Neuronal stem cell (in vitro differentiated cells): ENCODE results near the gene ARHGEF17.

ENCODE experiments used
- DNase-seq: peaks from one replicate; pipeline ENCODE4 v3.0.0-alpha.2; 2013; ENCODE audit warnings: low spot score
- H2AFZ ChIP-seq: one replicate; pipeline ENCODE4 v1.6.1; 2013; ENCODE audit warnings: mild to moderate bottlenecking, low read length, inconsistent platforms
- H2AK5ac ChIP-seq: 2 replicates; pipeline ENCODE4 v1.6.1; 2013; ENCODE audit warnings: low read depth, mild to moderate bottlenecking, inconsistent platforms, low read length, moderate library complexity, mixed read lengths
- H2BK120ac ChIP-seq: 2 replicates; pipeline ENCODE4 v1.6.1; 2013; ENCODE audit warnings: low read depth, mild to moderate bottlenecking, inconsistent platforms, low read length, moderate library complexity, mixed read lengths
- H2BK12ac ChIP-seq: one replicate; pipeline ENCODE4 v1.6.1; 2013; ENCODE audit warnings: low read length, inconsistent platforms
- H2BK15ac ChIP-seq: 2 replicates; pipeline ENCODE4 v1.6.1; 2013; ENCODE audit warnings: mild to moderate bottlenecking, low read length, inconsistent platforms, mixed read lengths
- H2BK5ac ChIP-seq: one replicate; pipeline ENCODE4 v1.6.1; 2013; ENCODE audit warnings: inconsistent platforms, mild to moderate bottlenecking, low read length, moderate library complexity
- H3K14ac ChIP-seq: one replicate; pipeline ENCODE4 v1.6.1; 2013; ENCODE audit warnings: low read length, inconsistent platforms
- H3K18ac ChIP-seq: 2 replicates; pipeline ENCODE4 v1.6.1; 2013; ENCODE audit warnings: low read length, inconsistent platforms
- H3K23ac ChIP-seq: 2 replicates; pipeline ENCODE4 v1.6.1; 2013; ENCODE audit warnings: low read depth, mild to moderate bottlenecking, mixed read lengths, low read length, inconsistent platforms; ENCODE audit not compliant: poor library complexity
- H3K27ac ChIP-seq: replicated peaks from 3 replicates; pipeline ENCODE4 v1.5.1; 2013; ENCODE audit warnings: low read length, inconsistent platforms
- H3K27me3 ChIP-seq, 3 experiments: 2 replicates each; pipeline ENCODE4 v1.6.1; 2013; ENCODE audit warnings: low read length in 3 of 3, mild to moderate bottlenecking in 2 of 3, inconsistent platforms in 1 of 3, low read depth in 1 of 3, mixed read lengths in 1 of 3, moderate library complexity in 1 of 3; ENCODE audit not compliant: control insufficient read depth in 3 of 3, insufficient read depth in 3 of 3
- H3K36me3 ChIP-seq, 2 donors: replicated peaks in 1 of 2; 2 replicates each; pipeline ENCODE4 v1.6.1; 2013; ENCODE audit warnings: low read length in 2 of 2; ENCODE audit not compliant: control insufficient read depth in 2 of 2, insufficient read depth in 2 of 2
- H3K4ac ChIP-seq: 2 replicates; pipeline ENCODE4 v1.6.1; 2013; ENCODE audit warnings: inconsistent platforms, mild to moderate bottlenecking, low read length, moderate library complexity
- H3K4me1 ChIP-seq, 2 donors: 1 replicate in 1 of 2; 2 replicates in 1 of 2; pipeline ENCODE4 v1.6.1; 2013; ENCODE audit warnings: low read length in 2 of 2, low read depth in 1 of 2; ENCODE audit not compliant: control insufficient read depth in 2 of 2, insufficient read depth in 1 of 2
- H3K4me2 ChIP-seq: one replicate; pipeline ENCODE4 v1.6.1; 2013; ENCODE audit warnings: mild to moderate bottlenecking, low read length, inconsistent platforms; ENCODE audit not compliant: insufficient read depth, poor library complexity, severe bottlenecking
- H3K4me3 ChIP-seq, 2 donors: 2 replicates each; pipeline ENCODE4 v1.5.1; 2013; ENCODE audit warnings: low read length in 2 of 2, mild to moderate bottlenecking in 2 of 2, inconsistent platforms in 1 of 2, moderate library complexity in 1 of 2
- H3K79me1 ChIP-seq: one replicate; pipeline ENCODE4 v1.6.1; 2013; ENCODE audit warnings: low read depth, mild to moderate bottlenecking, inconsistent platforms, low read length, moderate library complexity
- H3K9ac ChIP-seq: one replicate; pipeline ENCODE4 v1.6.1; 2013; ENCODE audit warnings: mild to moderate bottlenecking, low read depth, low read length, inconsistent platforms; ENCODE audit not compliant: poor library complexity
- H3K9me3 ChIP-seq, 2 donors: replicated peaks in 1 of 2; 2 replicates each; pipeline versions ENCODE3 to v1.6.1; 2013; ENCODE audit warnings: low read length in 2 of 2, mild to moderate bottlenecking in 2 of 2, inconsistent platforms in 1 of 2, low read depth in 1 of 2, mixed read lengths in 1 of 2, moderate library complexity in 1 of 2; ENCODE audit not compliant: control insufficient read depth in 2 of 2, insufficient read depth in 1 of 2
- H4K8ac ChIP-seq: one replicate; pipeline ENCODE4 v1.6.1; 2013; ENCODE audit warnings: low read depth, mild to moderate bottlenecking, inconsistent platforms, low read length, moderate library complexity
- H4K91ac ChIP-seq: one replicate; pipeline ENCODE4 v1.6.1; 2013; ENCODE audit warnings: low read length, low read depth, mild to moderate bottlenecking, inconsistent platforms; ENCODE audit not compliant: poor library complexity
- WGBS, 2 donors: extraction: QIAGEN DNeasy Blood & Tissue Kit; methylation state at CpG; one replicate each; pipeline ENCODE4 v1.1.7; 2013; ENCODE audit warnings: missing lambda C conversion rate in 2 of 2, mixed read lengths in 1 of 2; ENCODE audit not compliant: insufficient read length in 2 of 2, insufficient replicate concordance in 1 of 2; ENCODE audit errors: extremely low coverage in 2 of 2; 5-methylcytosine and 5-hydroxymethylcytosine counted together

Gene ARHGEF17

DNA sequence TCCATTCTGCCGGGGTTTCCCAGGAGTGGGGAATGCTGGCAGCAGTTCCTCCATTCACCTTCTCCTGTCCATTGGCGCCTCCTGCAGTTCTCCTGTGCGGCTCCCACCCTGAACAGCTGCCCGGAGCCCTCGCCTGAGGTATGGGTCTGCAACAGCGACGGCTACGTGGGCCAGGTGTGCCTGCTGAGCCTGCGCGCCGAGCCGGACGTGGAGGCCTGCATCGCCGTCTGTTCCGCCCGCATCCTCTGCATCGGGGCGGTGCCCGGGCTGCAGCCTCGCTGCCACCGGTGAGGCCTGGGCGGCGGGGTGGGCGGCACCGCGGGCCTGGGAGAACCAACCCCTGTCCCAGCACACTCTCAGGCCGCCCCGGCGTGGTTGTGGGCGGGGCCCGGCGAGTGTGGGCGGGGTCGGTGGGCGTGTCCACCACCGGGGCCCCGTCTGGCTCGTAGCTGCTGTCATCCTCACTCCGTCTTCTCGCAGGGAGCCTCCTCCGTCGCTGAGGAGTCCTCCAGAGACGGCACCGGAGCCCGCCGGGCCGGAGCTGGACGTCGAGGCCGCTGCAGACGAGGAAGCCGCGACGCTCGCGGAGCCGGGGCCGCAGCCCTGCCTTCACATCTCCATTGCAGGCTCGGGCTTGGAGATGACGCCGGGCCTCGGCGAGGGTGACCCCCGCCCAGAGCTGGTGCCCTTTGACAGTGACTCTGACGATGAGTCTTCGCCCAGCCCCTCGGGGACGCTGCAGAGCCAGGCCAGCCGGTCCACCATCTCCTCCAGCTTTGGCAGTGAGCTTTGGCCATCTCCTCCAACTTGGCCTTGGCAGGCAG, 54.1 kb downstream of the ARHGEF17 start:
- Histone ChIP-seq H2BK5ac (no peak overlapping the region), H3K9me3 (no peaks in the 10 kb centered on the region), H3K79me1 (no peaks in the 10 kb centered on the region), H3K4me2 (peak overlapping the region; percentile 43), H2BK15ac (no peak overlapping the region), H3K4me3 (peak overlapping the region in 1 of 2 donors; percentile 66), H2BK120ac (no peak overlapping the region), H2BK12ac (no peak overlapping the region), H3K36me3 (peaks cover 65 to 97% of the 10 kb centered on the region in 2 donors), H2AK5ac (no peak overlapping the region), H3K14ac (peak overlapping the region; percentile 23), H3K4ac (no peak overlapping the region), H4K91ac (no peak overlapping the region), H3K4me1 (no peaks in the 10 kb centered on the region), H3K9ac (peak overlapping the region; percentile 79), H3K27me3 (no peaks in the 10 kb centered on the region), H2AFZ (no peak overlapping the region), H4K8ac (no peak overlapping the region), H3K18ac (peak overlapping the region; percentile 73), H3K23ac (peak overlapping the region; percentile 87), H3K27ac (no peak overlapping the region)
- peak; percentile 68 for DNase-seq
- WGBS, 2 donors = no CpG with 5 or more reads among the region's 70 CpGs

DNA sequence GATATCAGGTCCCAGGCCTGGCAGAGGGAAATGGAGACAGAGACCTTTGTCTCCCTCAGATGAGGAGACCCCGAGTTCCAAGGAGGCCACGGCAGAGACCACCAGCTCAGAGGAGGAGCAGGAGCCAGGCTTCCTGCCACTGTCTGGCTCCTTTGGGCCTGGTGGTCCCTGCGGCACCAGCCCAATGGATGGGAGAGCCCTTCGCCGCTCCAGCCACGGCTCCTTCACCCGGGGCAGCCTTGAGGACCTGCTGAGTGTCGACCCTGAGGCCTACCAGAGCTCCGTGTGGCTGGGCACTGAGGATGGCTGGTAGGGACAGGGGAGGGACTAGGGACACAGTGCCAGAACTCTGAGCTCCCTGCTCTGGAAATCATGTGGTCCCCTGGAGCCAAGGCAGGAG, 55.1 kb downstream of the ARHGEF17 start:
- H3K79me1 ChIP-seq = no peaks in the 10 kb centered on the region
- DNase-seq = no peak

DNA sequence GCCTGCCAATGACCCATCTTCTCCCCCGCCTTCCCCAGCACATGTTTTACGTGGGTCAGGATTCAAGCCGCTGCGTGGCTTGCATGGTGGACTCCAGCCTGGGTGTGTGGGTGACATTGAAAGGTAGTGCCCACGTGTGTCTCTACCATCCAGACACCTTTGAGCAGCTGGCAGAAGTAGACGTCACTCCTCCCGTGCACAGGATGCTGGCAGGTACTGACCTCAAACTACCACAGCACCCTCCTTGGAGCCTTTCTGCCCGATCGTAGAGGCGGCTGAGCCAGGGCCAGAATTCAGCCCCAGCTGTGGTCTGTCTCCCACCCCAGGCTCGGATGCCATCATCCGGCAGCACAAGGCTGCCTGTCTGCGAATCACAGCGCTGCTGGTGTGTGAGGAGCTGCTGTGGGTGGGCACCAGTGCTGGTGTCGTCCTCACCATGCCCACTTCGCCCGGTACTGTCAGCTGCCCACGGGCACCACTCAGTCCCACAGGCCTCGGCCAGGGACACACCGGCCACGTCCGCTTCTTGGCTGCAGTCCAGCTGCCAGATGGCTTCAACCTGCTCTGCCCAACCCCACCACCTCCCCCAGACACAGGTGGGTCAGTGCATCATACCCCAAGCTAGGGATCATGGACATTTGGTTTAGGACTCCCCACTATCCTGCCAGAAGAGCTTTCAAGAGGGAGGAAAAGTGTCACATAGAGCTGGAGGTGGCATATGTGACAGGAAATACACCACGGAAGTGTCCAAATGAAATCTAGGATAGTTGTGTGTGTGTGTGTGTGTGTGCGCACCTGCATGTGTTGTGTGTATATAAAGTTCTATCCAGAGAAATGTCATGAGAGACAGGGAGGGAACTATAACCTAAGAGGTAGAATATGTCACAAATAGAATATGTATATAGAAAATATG, 57.5 kb downstream of the ARHGEF17 start:
- Histone ChIP-seq H3K36me3 (peaks cover 42 to 81% of the 10 kb centered on the region in 2 donors), H3K27me3 (no peaks in the 10 kb centered on the region), H3K18ac (no peak overlapping the region), H3K4me3 (no peak overlapping the region), H4K91ac (no peak overlapping the region), H3K14ac (peak overlapping the region; percentile 15), H3K9ac (peak overlapping the region; percentile 56), H2BK12ac (no peak overlapping the region), H3K4me2 (no peak overlapping the region), H4K8ac (no peak overlapping the region), H2BK15ac (no peak overlapping the region), H3K23ac (no peak overlapping the region), H3K79me1 (no peaks in the 10 kb centered on the region), H2BK120ac (no peak overlapping the region), H3K4me1 (no peaks in the 10 kb centered on the region), H2BK5ac (no peak overlapping the region), H3K4ac (no peak overlapping the region), H2AFZ (no peak overlapping the region), H3K9me3 (no peaks in the 10 kb centered on the region), H2AK5ac (no peak overlapping the region), H3K27ac (no peak overlapping the region)
- WGBS, 2 donors = no CpG with 5 or more reads among the region's 24 CpGs
- DNase-seq = no peak

More for the DNA sequence above, 55.1 kb downstream of the ARHGEF17 start:
- Histone ChIP-seq H4K8ac (no peak overlapping the region), H3K4me3 (no peak overlapping the region), H3K9me3 (no peaks in the 10 kb centered on the region), H2AK5ac (peak overlapping the region; percentile 14), H3K27me3 (no peaks in the 10 kb centered on the region), H3K4me2 (no peak overlapping the region), H4K91ac (no peak overlapping the region), H3K14ac (no peak overlapping the region), H3K9ac (peak overlapping the region; percentile 3), H3K36me3 (peaks cover 58 to 97% of the 10 kb centered on the region in 2 donors), H2BK5ac (no peak overlapping the region), H3K4ac (no peak overlapping the region), H3K27ac (no peak overlapping the region), H2BK12ac (no peak overlapping the region), H2AFZ (no peak overlapping the region), H3K23ac (peak overlapping the region; percentile 76), H2BK120ac (peak overlapping the region; percentile 18), H3K4me1 (no peaks in the 10 kb centered on the region), H2BK15ac (no peak overlapping the region), H3K18ac (no peak overlapping the region)
- no CpG with 5 or more reads among the region's 9 CpGs for WGBS, 2 donors

DNA sequence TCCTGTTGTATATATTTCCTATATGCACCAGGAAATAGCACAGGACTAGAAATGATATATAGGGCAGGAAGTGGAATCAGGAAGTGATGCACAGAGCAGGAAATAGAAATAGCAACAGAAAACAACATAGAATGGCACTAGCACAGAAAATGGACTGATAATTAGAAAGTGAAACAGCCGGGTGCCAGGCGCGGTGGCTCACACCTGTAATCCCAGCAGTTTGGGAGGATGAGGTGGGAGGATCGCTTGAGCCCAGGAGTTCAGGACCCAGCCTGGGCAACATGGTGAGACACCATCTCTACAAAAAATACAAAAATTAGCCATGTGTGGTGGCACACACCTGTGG, 58.2 kb downstream of the ARHGEF17 start:
- Histone ChIP-seq H3K9ac (no peak overlapping the region), H3K18ac (no peak overlapping the region), H2BK15ac (no peak overlapping the region), H3K4me1 (no peaks in the 10 kb centered on the region), H3K14ac (no peak overlapping the region), H3K36me3 (peaks cover 39 to 74% of the 10 kb centered on the region in 2 donors), H3K4me3 (no peak overlapping the region), H3K79me1 (no peaks in the 10 kb centered on the region), H2BK5ac (no peak overlapping the region), H3K9me3 (no peaks in the 10 kb centered on the region), H2AFZ (no peak overlapping the region), H3K23ac (no peak overlapping the region), H2AK5ac (no peak overlapping the region), H4K91ac (no peak overlapping the region), H3K4me2 (no peak overlapping the region), H2BK120ac (no peak overlapping the region), H3K27ac (no peak overlapping the region), H2BK12ac (no peak overlapping the region), H3K27me3 (no peaks in the 10 kb centered on the region), H3K4ac (no peak overlapping the region), H4K8ac (no peak overlapping the region)
- no CpG with 5 or more reads among the region's 4 CpGs for WGBS, 2 donors
- DNase-seq = no peak
